TTC549 (cell line): ENCODE measurements around the gene PLXNA4.

Experiments used
- FAIRE-seq: peaks from 2 replicates; lab custom pipeline; 2012; peaks lifted over from hg19 to GRCh38; lab: Jason Lieb, UNC

The PLXNA4 gene

DNA sequence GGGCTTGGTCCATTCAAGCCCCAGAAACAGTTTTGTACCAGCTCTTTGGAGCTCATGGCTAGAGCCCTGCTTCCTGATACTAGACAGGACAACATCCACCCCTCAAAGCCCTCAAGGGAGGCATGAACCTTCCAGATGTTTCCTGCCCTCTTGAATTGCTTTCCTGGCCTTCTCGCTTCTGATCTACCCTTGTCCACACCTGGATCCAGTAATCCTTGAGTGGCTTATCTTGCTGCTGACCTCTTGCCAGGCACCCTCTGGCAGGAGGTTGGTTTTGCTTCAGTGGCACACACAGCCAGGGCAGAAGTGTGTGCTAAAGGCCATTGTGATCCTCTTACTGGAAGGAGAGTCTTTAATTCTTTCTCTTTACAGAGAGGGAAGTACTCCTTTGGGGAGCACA is 495.8 kb downstream of the PLXNA4 start:
- no peak for FAIRE-seq

DNA sequence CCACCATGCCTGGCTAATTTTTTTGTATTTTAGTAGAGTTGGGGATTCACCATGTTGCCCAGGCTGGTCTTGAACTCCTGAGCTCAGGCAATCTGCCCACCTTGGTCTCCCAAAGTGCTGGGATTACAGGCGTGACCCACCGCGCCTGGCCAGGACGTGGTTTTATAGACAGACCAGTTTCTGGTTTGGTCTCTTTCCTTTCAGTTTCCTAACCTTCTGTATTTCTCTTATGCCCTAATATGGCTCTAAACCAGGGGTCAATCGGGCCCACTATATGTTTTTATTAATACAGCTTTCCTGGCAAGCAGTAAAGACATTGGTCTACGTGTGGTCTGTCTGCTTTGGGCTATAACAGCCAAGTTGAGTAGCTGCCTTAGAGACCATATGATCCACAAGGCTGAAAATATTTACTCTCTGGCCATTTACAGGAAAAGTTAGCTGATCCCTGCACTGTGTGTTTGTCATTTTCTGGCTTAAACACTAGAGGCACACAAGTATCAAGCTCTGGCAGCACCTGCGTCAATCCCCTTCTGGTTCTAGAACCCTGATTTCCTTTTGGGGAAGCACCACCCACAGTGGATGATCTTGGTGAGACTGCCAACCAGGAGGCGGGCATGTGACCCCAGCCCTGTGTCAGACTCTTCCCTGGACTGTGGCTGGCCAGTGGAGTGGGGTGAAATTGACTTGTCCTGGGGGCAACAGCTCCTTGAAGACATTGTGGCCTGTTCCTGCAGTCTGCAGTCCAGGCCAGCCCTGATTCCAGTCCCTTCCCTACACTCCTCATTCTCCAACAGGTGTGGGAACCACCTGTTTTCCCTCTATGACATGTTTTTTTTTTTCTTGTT is 497.2 kb downstream of the PLXNA4 start:
- no peak for FAIRE-seq

DNA sequence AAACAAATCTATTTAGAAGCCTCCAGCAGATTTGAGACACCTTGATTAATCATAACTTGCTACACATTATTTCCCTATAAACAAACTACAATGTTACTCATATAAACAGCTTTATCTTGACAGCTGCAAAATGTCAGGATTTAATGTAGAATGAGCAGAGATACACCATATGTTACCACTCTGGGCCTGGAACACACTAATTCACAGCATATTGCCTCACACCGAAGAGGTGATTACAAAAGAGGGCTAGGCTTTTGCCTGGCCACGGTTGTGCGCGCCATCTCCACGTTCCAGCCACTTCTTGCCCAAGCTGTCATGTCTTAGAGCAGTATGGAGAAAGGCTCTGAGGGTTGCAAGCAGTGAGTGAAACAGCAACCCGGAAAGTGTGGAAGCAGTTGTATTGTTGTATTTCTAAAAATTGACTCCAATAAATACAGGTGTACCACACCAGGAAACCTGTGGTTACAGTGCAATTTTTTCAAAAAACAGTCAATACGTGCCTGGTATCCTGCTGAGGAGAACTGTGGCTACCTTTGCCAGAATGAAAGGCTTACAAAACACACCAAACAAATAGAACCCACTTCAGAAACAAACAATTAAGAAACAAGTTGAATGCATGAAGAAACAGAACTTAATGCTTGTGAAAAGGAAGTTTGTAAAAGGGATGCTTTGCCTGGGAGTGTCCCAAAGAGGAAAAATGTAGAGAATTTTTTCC is 498.1 kb downstream of the PLXNA4 start:
- no peak for FAIRE-seq

- no peak for FAIRE-seq
Observed at GRCh38 chr7:132076301-132077035, 499.8 kb downstream of the PLXNA4 start.

DNA sequence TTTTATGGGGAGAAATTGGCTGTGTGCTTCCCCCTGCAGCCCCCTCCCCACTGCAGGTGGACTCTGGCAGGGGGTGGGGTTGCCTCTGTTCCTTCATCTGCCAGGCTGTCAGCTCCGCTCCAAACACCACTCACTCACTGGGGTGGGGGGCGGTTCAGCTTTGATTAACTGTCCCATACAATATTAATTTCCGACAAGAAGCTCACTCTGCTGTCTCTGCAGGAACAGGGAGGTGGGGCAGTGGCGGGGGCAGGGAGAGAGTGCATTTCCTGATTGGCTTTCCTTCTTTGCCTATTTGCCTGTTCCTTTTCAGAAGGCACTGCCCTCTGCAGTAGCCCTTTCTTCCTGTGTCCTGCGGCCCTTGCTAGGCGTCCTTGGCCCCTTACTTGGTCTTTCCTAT is 500.8 kb downstream of the PLXNA4 start:
- FAIRE-seq = no peak

DNA sequence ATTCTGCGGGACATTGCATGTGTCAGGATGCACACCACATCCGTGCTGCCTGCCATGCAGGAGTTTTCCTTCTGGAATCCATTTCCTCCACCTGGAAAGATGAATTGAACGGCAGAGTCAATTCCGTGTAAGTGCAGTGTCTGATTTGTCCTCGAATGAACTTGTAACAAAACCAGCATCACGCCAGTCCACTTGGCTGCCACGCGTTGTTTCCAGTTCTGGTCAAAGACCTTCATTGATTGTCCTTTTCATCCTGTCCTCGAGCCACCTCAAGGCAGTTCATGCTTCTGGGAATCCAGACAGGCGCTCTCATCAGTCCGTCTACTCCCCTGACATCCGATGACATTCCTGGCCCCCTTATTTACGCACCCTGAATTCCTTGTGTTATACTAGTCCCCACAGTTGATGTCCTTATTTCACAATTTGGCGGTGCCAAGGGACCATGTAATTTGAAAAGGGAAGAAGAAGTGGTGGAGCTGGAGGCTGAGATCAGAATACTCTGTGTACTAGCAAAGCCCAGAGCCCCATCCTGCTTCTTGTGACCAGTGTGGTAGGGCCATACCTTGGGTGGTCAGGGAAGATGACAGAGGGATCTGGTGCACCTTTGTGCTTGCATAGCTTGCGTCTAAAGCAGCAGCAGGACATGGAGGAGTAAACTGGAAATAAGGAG is 502.2 kb downstream of the PLXNA4 start:
- FAIRE-seq = no peak
